Coronary artery (tissue), 2 donors: ENCODE data around the gene LARP1B.

Experiments
- DNase-seq: peaks from one replicate; pipeline ENCODE4 v3.0.0-alpha.2; 2017; ENCODE audit warnings: low spot score
- H3K27ac ChIP-seq, 2 donors: fragments of 200-600 bp; sonication (generic); one replicate each; pipeline ENCODE4 v1.5.1; 2016 to 2019
- H3K4me3 ChIP-seq: fragments of 200-600 bp; sonication (generic); 2 replicates; pipeline ENCODE4 v1.5.1; 2016; ENCODE audit warnings: mild to moderate bottlenecking, moderate library complexity
- CTCF ChIP-seq: fragments of 200-600 bp; sonication (generic); IDR thresholded peaks from one replicate; pipeline ENCODE4 v1.5.1; 2019; ENCODE audit warnings: antibody characterized with exemption

Gene LARP1B

DNA sequence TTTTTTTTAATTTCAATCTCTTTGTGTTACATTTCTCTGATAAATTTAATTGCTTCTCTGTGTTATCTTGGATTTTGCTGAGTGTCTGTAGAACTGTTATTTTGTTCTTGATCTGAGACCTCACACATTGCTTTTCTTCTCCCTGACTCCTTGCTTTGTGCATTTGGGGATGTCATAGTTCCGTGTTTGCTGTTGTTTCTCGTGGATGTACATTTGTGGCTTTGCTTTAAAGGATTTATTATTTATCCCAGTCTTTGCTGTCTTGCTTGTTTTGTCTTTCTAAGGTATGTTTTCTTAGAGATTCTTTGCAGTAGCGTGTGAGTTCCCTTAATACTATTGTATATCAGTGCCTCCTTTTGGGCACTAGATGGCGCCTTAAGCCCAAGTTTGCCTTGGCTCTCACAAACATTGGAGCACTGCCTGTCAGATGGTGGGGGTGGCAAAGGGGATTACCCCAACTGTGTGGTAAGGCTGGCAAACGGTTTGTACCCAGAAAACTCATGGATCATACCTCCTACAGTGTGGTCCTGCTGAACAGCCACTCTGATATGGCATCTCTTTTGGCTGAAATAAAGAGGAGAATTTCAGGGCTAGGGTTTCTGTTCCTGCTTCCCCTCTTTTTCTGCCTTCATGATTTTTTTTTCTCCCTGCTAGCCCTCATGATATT, 130.1 kb downstream of the LARP1B start:
- no peak overlapping the region for H3K27ac ChIP-seq
- no peak for DNase-seq
- peak; percentile 81 for TF ChIP-seq CTCF

GRCh38 chr4:128220286-128221235, 159.4 kb downstream of the LARP1B start:
- no peak for TF ChIP-seq CTCF
- no peak overlapping the region for H3K27ac ChIP-seq
- no peak for DNase-seq
- H3K4me3 ChIP-seq, result no peak overlapping the region

More for the DNA sequence above, 130.1 kb downstream of the LARP1B start:
- no peak overlapping the region for H3K4me3 ChIP-seq

DNA sequence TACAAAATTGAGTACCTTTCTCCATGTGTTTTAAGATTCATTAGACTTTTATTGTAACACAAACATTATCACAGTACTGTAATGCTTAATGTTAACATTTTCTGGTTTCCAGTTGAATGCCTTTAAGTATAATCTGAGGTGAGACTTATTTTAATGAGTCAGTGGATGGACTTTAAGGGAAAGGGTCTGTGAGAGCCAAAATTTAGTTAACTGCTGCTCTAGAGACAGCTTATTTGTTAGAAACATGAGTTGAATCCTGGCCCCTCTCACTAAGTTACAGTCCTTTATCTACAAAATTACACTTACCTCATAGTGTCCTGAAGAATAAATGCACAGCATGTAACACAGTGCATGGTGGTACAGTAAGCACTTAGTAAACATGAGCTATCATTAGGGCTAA, 160.5 kb downstream of the LARP1B start:
- no peak overlapping the region for H3K27ac ChIP-seq
- no peak for TF ChIP-seq CTCF
- no peak for DNase-seq
- no peak overlapping the region for H3K4me3 ChIP-seq

- no peak for DNase-seq
These were observed 164.0 kb downstream of the LARP1B start for GRCh38 chr4:128225148-128225547.

GRCh38 chr4:128227991-128228571, 167.0 kb downstream of the LARP1B start:
- no peak for DNase-seq
- H3K27ac ChIP-seq, result no peak overlapping the region

More at GRCh38 chr4:128225148-128225547, 164.0 kb downstream of the LARP1B start:
- Histone ChIP-seq H3K27ac (no peak overlapping the region), H3K4me3 (no peak overlapping the region)
- TF ChIP-seq CTCF, result no peak

More at GRCh38 chr4:128227991-128228571, 167.0 kb downstream of the LARP1B start:
- no peak for TF ChIP-seq CTCF
- H3K4me3 ChIP-seq, result no peak overlapping the region
